ENCODE results near the gene STH.
A peak's percentile ranks its signal among the peaks of the same experiment; 100 is the strongest.

STH gene

DNA sequence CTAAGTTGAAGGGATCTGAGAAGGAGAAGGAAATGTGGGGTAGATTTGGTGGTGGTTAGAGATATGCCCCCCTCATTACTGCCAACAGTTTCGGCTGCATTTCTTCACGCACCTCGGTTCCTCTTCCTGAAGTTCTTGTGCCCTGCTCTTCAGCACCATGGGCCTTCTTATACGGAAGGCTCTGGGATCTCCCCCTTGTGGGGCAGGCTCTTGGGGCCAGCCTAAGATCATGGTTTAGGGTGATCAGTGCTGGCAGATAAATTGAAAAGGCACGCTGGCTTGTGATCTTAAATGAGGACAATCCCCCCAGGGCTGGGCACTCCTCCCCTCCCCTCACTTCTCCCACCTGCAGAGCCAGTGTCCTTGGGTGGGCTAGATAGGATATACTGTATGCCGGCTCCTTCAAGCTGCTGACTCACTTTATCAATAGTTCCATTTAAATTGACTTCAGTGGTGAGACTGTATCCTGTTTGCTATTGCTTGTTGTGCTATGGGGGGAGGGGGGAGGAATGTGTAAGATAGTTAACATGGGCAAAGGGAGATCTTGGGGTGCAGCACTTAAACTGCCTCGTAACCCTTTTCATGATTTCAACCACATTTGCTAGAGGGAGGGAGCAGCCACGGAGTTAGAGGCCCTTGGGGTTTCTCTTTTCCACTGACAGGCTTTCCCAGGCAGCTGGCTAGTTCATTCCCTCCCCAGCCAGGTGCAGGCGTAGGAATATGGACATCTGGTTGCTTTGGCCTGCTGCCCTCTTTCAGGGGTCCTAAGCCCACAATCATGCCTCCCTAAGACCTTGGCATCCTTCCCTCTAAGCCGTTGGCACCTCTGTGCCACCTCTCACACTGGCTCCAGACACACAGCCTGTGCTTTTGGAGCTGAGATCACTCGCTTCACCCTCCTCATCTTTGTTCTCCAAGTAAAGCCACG, 28.3 kb downstream of the STH start:
- no peak for DNase-seq (ENCODE audit: low read depth, low spot score)

- no peak for DNase-seq (ENCODE audit: low read depth, low spot score)
Observed at GRCh38 chr17:46027976-46028325, 28.9 kb downstream of the STH start.

DNA sequence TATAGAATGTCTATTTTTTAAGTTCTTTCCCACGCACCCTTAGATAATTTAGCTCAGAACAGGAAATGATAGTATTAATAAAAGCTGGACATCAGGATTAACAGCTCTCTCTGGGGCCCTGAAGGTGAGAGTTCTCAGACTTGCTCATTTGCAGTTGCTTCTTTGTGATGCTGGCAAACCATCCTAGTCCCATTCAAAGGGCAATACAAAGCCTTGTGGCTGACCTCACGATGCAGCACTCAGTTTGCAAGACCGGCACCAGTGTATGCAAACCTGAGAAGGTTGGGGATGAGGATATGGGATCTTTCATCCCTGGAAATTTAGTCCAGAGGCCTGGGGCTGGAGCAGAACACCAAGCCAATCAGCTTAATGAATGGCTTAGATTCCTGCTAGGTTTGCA, 29.3 kb downstream of the STH start:
- DNase-seq (ENCODE audit: low read depth, low spot score): no peak

DNA sequence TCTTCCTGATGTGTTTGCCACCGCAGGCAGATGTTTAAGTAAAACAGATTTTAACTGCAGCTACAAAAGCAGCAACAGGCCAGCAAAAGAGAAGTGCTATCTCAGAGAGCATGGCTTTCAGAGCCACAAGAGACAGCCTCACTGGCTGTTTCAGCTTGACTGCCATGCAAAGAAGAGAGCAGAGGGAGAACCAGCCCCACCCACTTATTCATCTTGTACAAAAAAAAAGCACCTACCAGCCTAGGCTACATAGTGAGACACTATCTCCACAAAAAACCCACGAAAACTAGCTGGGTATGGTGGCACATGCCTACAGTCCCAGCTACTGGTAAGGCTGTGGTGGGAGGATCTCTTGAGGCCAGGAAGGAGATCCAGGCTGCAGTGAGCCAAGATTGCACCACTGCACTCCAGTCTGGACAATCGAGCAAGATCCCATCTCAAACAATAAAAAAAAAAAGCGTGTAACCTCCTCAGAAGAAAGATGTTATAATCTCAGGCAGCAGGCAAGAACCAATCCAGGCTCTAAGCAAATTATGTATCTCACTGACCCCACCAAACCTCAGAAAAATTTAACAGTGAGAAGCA, 30.0 kb downstream of the STH start:
- DNase-seq (ENCODE audit: low read depth, low spot score): no peak

DNA sequence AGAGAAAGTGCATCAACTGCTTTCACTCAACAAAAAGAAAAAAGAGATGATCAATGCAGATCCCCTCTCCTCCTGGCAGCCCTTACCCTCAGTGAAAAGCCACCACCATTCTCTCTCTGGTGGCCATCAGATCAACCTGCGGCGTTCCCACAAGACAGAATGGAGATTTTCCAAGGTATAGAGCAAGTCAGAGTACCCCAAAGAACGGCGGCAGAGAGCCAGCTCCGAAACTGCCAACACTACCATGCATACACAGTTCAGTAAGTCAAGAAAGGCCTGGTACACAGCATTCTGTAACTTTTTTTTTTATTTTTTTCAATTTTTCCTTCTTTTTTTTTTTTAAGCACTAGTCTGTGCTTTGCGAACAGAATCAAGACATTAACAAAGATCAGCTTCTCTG, 30.6 kb downstream of the STH start:
- DNase-seq (ENCODE audit: low read depth, low spot score): no peak

GRCh38 chr17:46030752-46031151, 31.7 kb downstream of the STH start:
- DNase-seq (ENCODE audit: low read depth, low spot score): no peak

- DNase-seq (ENCODE audit: low read depth, low spot score): no peak
Observed at GRCh38 chr17:46031440-46031839, 32.4 kb downstream of the STH start.

DNA sequence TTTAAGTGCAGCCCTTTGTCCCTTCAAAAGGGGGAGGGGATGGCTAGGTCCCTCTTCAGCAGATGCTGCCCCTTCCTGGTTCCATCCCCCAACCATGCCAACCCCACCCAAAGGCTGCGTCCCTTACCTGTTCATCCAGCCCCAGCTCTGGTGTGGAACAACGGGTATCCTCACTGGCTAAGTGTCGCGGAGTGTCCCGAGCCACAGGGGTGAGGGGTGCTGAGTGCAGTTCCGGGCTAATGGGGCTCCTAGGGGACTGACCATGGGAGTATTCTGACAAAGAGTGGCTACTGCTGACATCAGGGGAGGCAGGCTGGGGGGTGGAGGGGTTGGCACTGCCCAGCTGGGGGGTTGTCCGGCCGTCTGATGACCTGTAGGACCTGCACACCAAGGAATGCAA, 32.9 kb downstream of the STH start:
- DNase-seq (ENCODE audit: low read depth, low spot score): no peak

DNA sequence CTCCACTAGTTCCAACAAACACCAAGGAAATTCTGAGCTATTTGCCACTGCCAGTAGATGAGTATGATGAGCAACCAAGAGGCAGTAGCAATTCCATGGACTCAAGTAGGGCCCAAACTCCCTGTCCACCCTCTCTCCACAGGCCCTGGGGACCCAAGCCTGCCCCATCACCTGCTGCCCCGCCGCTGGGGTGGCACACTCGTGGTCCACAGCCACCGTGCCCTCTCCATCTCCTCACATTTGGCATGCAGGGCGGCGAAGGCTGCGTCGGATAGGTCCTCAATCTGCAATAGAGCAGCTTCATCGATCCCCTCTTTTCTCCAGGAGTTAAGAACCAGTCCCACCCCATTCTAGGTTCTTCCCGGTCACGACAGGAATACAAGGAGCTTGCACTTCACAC, 33.9 kb downstream of the STH start:
- no peak for DNase-seq (ENCODE audit: low read depth, low spot score)

DNA sequence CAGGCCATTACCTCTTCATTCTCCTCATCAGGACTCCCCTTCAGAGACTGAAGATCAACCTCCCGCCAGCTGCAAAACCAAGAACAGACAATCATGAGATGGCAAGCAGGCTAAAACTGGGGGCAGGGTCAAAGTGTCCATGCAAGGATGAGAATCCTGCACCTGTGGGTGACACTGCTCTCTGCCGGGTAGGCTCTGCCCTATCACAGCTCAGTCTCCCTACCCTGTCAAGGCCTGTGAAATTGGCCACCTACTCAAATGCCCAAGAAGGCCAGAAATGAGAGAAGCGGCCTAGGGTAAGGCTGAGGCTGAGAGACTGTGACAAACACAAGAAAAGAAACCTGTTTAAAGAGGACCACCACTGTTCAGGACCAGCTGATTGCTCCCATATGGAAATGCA, 34.3 kb downstream of the STH start:
- no peak for DNase-seq (ENCODE audit: low read depth, low spot score)

GRCh38 chr17:46035112-46035818, 36.2 kb downstream of the STH start:
- no peak for DNase-seq (ENCODE audit: low read depth, low spot score)

DNA sequence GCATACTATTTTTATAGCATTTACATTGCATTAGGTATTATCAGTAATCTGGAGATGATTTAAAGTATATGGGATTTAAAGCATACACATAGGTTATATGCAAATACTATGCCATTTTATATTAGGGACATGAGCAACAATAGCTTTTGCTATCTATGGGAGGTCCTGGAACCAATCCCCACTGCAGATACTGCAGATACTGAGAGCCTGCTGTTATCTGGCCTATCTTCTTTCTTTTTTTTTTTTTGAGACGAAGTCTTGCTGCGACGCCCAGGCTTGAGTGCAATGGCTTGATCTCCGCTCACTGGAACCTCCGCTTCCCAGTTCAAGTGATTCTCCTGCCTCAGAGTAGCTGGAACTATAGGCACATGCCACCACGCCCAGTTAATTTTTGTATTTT, 37.4 kb downstream of the STH start:
- no peak for DNase-seq (ENCODE audit: low read depth, low spot score)

GRCh38 chr17:46037722-46038255, 38.7 kb downstream of the STH start:
- DNase-seq (ENCODE audit: low read depth, low spot score): no peak

DNA sequence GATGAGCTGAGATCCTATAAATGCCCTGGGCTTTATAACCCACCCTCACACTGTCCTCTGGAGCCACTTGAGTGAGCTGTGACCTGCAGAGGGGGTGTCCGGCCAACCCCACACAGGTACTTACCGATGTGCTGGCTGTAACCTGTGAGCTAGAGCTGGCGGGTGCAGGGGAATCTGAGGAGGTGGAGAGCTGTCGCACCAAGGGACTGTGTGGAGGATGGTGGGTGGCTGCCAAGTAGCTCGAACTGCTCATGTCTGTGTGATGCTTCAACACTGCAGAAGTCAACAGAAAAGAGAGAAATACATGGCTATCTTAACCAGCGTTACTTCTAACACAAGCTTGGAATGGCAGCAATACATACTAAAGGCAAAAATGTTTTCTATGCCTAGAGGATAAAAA, 39.4 kb downstream of the STH start:
- DNase-seq (ENCODE audit: low read depth, low spot score): no peak

GRCh38 chr17:46038937-46039336, 39.9 kb downstream of the STH start:
- no peak for DNase-seq (ENCODE audit: low read depth, low spot score)

GRCh38 chr17:46039592-46040186, 40.6 kb downstream of the STH start:
- DNase-seq (ENCODE audit: low read depth, low spot score): no peak

DNA sequence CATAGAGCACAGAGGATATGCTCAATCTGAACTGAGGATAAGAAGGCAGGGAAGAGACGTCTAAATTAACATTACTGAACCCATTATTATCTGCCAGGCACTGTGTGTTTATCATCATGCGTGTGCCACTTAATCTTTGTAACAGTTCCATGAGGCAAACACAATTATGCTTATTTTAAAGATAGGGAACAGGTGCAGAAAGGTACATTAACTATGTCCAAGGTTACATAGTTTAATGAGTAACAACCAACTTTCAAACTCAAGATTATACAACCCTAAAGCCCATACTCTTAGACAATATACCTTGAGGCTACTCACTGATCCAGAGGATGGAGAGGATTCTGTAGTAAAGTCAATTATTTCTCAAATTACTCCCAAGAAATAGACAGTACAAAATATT, 43.2 kb downstream of the STH start:
- DNase-seq (ENCODE audit: low read depth, low spot score): no peak

DNA sequence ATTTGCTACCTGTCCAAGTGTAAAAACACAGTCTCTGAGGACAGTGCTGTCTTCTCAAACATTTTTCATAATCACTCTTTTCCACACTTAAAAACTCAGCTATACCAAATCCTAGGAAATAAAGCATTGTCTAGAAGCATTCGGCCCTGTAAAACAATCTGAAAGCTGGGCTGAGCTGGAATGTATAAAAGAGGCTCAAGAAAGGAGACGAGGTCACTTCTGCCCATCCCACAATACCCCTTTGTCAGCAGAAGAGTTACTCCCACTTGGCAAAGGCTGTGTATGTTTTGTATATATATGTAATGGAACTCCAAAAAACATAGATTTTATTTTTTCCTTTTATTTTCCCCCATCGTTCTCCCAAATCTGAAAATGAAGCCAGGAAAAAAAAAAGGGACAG, 43.9 kb downstream of the STH start:
- no peak for DNase-seq (ENCODE audit: low read depth, low spot score)

GRCh38 chr17:46043606-46044005, 44.6 kb downstream of the STH start:
- DNase-seq (ENCODE audit: low read depth, low spot score): no peak

DNA sequence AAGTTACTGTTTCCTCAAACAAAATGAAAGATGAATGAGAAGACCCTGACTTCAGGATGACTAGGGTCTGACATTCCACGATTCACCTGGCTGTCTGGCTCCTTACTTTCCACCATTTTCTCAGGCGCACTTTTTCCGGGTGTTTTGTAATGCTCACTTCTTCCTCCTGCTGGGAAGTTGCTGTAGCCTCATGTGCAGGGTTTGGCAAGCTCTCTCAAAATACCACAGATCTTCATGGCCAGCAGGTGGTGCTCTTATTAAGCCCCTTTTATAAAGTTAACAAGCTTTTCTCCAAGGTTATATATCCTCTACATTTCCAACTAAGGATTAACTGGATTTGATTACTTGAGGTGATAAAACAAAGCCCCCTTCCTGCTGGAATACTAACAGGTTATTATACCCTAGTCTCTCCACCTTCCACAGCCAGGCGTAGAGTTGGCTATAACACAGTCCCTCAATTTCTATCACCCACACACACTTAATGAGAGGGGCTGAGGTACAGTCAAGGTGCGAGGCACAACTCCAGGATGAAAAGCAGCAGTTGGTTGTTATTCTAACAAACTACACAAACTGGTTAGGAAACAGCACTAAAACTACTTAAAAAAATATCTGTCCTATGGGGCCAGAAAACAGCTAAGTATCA, 45.4 kb downstream of the STH start:
- DNase-seq (ENCODE audit: low read depth, low spot score): peak; percentile 22

DNA sequence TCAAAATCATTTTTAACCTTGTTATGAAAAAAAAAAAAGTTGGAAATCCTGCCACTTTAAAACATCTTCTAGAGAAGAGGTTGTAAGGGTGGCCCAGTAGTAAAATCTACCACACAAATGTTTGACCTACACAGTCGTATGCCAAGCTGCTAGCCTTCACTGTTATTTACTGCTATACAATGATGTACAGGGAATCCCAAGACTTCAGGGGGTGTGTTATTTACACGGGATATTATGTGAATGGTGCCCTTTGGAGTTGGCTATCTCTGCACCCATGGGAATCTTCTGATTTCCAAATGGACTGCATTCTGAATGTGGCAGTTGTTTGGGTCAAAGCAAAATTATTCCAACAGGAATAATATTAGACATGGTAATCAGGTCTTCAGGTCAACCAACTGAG, 45.9 kb downstream of the STH start:
- DNase-seq (ENCODE audit: low read depth, low spot score): no peak

GRCh38 chr17:46045639-46046038, 46.6 kb downstream of the STH start:
- no peak for DNase-seq (ENCODE audit: low read depth, low spot score)
